ENCODE results near the gene RALGAPA1. TPM values are rescaled to one million over a fixed set of nuclear protein-coding genes. Genes with fewer than 3 reads are reported as not detected.

RALGAPA1 gene
- polyA plus RNA-seq, 1 donor from 2014 or later: 73.3 TPM

- peaks cover 4% of the 10 kb centered on the region for H3F3A ChIP-seq (ENCODE audit: insufficient read depth, low read length, poor library complexity, severe bottlenecking)
- no peak overlapping the region for H3K9ac ChIP-seq (ENCODE audit: low read length)
- H2AFZ ChIP-seq (ENCODE audit: low read depth, low read length): no peak overlapping the region
- H3K27me3 ChIP-seq (ENCODE audit: insufficient read depth, low read depth, low read length): no peaks in the 10 kb centered on the region
- no peak for TF ChIP-seq RAD21 (conservative IDR thresholded peaks at IDR 0.05)
- no peak for TF ChIP-seq REST (IDR thresholded peaks at IDR 0.05; ENCODE audit: borderline replicate concordance)
- TF ChIP-seq EP300 (conservative IDR thresholded peaks at IDR 0.05; ENCODE audit: poor library complexity, severe bottlenecking): no peak
- TF ChIP-seq TAF1 (IDR thresholded peaks at IDR 0.05; ENCODE audit: low read depth): no peak
- TF ChIP-seq, protein P1, sequence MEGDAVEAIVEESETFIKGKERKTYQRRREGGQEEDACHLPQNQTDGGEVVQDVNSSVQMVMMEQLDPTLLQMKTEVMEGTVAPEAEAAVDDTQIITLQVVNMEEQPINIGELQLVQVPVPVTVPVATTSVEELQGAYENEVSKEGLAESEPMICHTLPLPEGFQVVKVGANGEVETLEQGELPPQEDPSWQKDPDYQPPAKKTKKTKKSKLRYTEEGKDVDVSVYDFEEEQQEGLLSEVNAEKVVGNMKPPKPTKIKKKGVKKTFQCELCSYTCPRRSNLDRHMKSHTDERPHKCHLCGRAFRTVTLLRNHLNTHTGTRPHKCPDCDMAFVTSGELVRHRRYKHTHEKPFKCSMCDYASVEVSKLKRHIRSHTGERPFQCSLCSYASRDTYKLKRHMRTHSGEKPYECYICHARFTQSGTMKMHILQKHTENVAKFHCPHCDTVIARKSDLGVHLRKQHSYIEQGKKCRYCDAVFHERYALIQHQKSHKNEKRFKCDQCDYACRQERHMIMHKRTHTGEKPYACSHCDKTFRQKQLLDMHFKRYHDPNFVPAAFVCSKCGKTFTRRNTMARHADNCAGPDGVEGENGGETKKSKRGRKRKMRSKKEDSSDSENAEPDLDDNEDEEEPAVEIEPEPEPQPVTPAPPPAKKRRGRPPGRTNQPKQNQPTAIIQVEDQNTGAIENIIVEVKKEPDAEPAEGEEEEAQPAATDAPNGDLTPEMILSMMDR (IDR thresholded peaks at IDR 0.05; ENCODE audit: poor library complexity, severe bottlenecking): no peak
- TF ChIP-seq POLR2AphosphoS5 (IDR thresholded peaks at IDR 0.05): no peak
- TF ChIP-seq EZH2 (IDR thresholded peaks at IDR 0.05; ENCODE audit: borderline replicate concordance, insufficient read depth, low read length, poor library complexity, severe bottlenecking): no peak
- TF ChIP-seq SMC3 (conservative IDR thresholded peaks at IDR 0.05; ENCODE audit: poor library complexity): no peak
- no peaks in the 10 kb centered on the region for H3K9me3 ChIP-seq (ENCODE audit: low read length)
- H3K9me2 ChIP-seq (ENCODE audit: insufficient read depth, low read length): no peaks in the 10 kb centered on the region
- peak overlapping the region; percentile 77 for H3K4me3 ChIP-seq (ENCODE audit: low read length)
- H3K4me2 ChIP-seq (ENCODE audit: low read length): peak overlapping the region; percentile 39
- H3K36me3 ChIP-seq (ENCODE audit: insufficient read depth, low read length): no peaks in the 10 kb centered on the region
- H4K20me1 ChIP-seq (ENCODE audit: insufficient read depth): no peaks in the 10 kb centered on the region
- no peak overlapping the region for H3K27ac ChIP-seq (ENCODE audit: low read length)
- H3K79me2 ChIP-seq (replicated peaks; ENCODE audit: insufficient read depth, low read length): peaks cover 41% of the 10 kb centered on the region
Measured at GRCh38 chr14:35806006-35806907, 2.8 kb downstream of the RALGAPA1 start.

- peaks cover 37% of the 10 kb centered on the region for H3K79me2 ChIP-seq (replicated peaks; ENCODE audit: insufficient read depth, low read length)
- no peaks in the 10 kb centered on the region for H4K20me1 ChIP-seq (ENCODE audit: insufficient read depth)
- no peak overlapping the region for H3K9ac ChIP-seq (ENCODE audit: low read length)
- H3K4me3 ChIP-seq (ENCODE audit: low read length): no peak overlapping the region
- no peak overlapping the region for H3K4me2 ChIP-seq (ENCODE audit: low read length)
- no peaks in the 10 kb centered on the region for H3K9me2 ChIP-seq (ENCODE audit: insufficient read depth, low read length)
- H3F3A ChIP-seq (ENCODE audit: insufficient read depth, low read length, poor library complexity, severe bottlenecking): no peaks in the 10 kb centered on the region
- TF ChIP-seq REST (IDR thresholded peaks at IDR 0.05; ENCODE audit: borderline replicate concordance) (no peak), RAD21 (conservative IDR thresholded peaks at IDR 0.05) (no peak), POLR2AphosphoS5 (IDR thresholded peaks at IDR 0.05) (no peak), EP300 (conservative IDR thresholded peaks at IDR 0.05; ENCODE audit: poor library complexity, severe bottlenecking) (no peak), TAF1 (IDR thresholded peaks at IDR 0.05; ENCODE audit: low read depth) (no peak), SMC3 (conservative IDR thresholded peaks at IDR 0.05; ENCODE audit: poor library complexity) (no peak), EZH2 (IDR thresholded peaks at IDR 0.05; ENCODE audit: borderline replicate concordance, insufficient read depth, low read length, poor library complexity, severe bottlenecking) (no peak), MXI1 (conservative IDR thresholded peaks at IDR 0.05; ENCODE audit: poor library complexity, severe bottlenecking) (no peak)
- TF ChIP-seq, protein P1 (IDR thresholded peaks at IDR 0.05; ENCODE audit: poor library complexity, severe bottlenecking): no peak
- no peaks in the 10 kb centered on the region for H3K9me3 ChIP-seq (ENCODE audit: low read length)
- H2AFZ ChIP-seq (ENCODE audit: low read depth, low read length): no peak overlapping the region
- no peaks in the 10 kb centered on the region for H3K27me3 ChIP-seq (ENCODE audit: insufficient read depth, low read depth, low read length)
- no peaks in the 10 kb centered on the region for H3K36me3 ChIP-seq (ENCODE audit: insufficient read depth, low read length)
- no peak overlapping the region for H3K27ac ChIP-seq (ENCODE audit: low read length)
Measured at GRCh38 chr14:35797796-35798195, 11.3 kb downstream of the RALGAPA1 start.

All from neural cell (in vitro differentiated cells).